Measurements from ENCODE around the gene OR5L2.
"Not testable (repeated sequence)": the region's sequence is repeated elsewhere in the genome, so short reads cannot be mapped to it uniquely, and the experiment has no call there.

The OR5L2 gene

GRCh38 chr11:55826919-55827318, at the start of gene OR5L2:
OR5L2 (plus strand) TSS chr11:55827219; CDS start chr11:55827219, 0 bp downstream.
- no peak for DNase-seq

GRCh38 chr11:55791606-55792005, 35.4 kb upstream of the OR5L2 start:
- DNase-seq, result no peak

- no peak for DNase-seq
Observed at GRCh38 chr11:55793321-55793720, 33.7 kb upstream of the OR5L2 start.

DNA sequence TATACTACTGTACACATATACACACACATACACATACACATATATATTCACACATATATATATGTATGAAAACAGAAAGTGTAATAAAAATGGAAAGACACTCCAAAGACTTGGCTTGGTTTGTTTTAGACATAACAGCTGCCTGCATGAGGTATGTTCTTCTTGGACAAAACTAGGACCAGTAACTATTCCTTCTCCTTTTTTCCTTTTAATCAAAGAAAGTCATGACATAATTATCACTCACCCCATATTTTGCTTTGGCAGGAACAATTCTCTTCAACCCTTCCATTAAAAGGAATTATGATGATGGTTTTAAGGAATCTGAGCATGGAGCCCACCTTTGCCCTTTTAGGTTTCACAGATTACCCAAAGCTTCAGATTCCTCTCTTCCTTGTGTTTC, 31.8 kb upstream of the OR5L2 start, which contains the start of gene OR5D14:
OR5D14 (plus strand) TSS at position 301 of the 400 bp plus-strand sequence; CDS start at position 301, 0 bp downstream.
- DNase-seq, result no peak

DNA sequence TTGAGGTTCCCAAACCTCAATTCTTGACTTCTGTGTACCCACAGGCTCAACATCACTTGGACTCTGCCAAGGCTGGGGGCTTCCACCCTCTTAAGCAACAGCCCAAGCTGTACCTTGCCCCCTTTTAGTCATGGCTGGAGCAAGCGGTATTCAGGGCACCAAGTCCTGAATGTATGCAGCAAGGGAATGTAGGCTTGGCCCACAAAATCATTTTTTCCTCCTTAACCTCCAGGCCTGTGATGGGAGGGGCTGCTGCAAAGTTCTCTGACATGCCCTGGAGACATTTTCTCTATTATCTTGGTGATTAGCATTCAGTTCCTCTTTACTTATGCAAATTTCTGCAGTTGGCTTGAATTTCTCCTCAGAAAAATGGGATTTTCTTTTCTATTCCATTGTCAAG, 20.8 kb upstream of the OR5L2 start:
- no peak for DNase-seq

DNA sequence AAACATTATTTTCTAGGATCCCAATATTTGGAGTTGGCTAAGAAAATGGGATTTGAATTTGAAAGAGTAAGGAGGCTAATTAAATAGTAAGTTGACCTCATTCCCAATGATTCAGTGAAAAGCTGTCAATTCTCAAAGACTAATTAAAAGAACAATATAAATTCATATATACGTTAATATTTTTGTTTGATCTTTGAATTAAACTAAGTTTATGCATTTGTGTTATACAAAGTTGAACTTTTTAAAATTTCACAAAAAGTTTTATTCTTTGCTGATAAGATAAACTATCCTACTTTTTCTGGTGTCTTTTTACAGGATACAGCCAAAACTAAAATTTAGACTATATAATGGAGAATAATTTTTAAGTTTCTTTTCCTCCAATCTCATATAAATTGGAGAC, 16.0 kb upstream of the OR5L2 start, which contains the start of gene OR5L1:
OR5L1 (plus strand) TSS at position 301 of the 400 bp plus-strand sequence. CDS start 100 bp downstream, outside the sequence.
- no peak for DNase-seq

DNA sequence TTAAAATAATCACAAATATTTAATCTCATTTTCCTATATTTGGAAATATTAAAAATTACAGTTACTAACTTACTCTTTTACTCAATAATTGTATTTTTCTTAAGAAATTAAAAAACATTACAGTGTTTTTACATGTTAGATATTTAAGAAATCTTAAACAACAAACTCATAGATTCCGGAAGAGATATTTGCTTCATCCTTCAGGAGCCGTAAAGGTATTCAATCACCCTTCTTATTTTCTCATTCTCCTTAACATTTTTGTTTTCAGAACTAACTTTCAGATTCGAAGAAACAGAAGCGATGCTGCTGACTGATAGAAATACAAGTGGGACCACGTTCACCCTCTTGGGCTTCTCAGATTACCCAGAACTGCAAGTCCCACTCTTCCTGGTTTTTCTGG, 7.7 kb upstream of the OR5L2 start, which contains the start of gene OR5D18:
OR5D18 (plus strand) TSS at position 301 of the 400 bp plus-strand sequence; CDS start at position 301, 0 bp downstream.
- DNase-seq, result no peak

DNA sequence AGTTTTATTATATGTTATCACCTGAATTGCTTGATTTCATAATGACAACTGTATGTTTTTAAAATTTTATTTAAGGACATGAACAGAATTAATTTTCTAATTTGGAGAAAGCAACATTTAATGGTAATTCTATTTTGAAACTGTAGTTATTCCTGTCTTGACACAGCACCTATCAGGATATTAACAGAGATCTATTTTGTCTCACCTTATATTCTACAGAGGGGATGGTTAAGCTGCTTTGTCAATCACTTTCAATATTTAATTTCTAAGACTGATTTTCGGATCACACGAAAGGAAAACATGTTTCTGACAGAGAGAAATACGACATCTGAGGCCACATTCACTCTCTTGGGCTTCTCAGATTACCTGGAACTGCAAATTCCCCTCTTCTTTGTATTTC, 11.4 kb downstream of the OR5L2 start, which contains the start of gene OR5D16:
OR5D16 (plus strand) TSS at position 301 of the 400 bp plus-strand sequence; CDS start at position 301, 0 bp downstream.
- DNase-seq, result no peak

- DNase-seq, result no peak
Observed at GRCh38 chr11:55847453-55847852, 20.4 kb downstream of the OR5L2 start.

GRCh38 chr11:55849037-55849436, 22.0 kb downstream of the OR5L2 start:
- no peak for DNase-seq

- no peak for DNase-seq
Observed at GRCh38 chr11:55852141-55852540, 25.1 kb downstream of the OR5L2 start.

DNA sequence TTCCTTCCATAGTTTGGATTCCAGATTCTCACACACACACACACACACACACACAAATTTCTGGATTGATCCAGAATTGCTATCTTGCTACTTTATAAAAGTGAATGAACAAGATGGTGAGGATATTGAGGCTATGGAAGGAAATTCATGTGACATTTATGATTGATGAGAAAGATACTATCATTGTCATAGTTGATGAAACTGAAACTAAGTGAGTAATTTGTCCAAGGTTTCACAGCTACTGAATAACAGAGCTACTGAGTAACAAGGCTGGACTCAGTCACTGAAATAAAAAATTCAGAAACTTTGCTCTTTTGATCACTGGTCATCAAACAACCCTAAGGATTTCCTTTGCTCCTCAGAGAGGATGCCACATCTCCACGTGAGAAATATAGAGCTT, 27.7 kb downstream of the OR5L2 start:
- DNase-seq, result no peak

GRCh38 chr11:55867354-55867753, 40.3 kb downstream of the OR5L2 start:
- DNase-seq, result not testable (repeated sequence)

DNA sequence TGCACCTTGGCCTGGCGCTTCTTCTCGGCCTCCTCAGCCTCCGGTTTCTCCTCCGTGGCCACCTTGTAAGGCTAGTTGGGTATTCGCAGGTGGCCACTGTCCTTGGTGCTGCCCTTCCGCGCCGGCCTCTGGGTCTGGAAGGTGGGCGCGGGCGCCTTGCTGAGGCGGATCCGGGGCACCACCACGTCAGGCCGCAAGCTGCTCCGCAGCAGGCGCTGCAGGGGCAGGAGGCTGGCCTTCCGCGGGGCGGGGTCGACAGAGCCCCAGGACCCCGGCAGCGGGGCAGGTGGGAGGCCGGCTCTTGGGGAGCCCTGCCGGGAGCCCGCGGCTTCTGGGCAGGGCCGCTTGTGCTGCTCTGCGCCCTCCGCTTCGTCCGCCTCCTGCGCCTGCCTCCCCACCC, 45.7 kb downstream of the OR5L2 start:
- not testable (repeated sequence) for DNase-seq

- DNase-seq, result not testable (repeated sequence)
Observed at GRCh38 chr11:55873146-55873545, 46.1 kb downstream of the OR5L2 start.

Data from fibroblast of skin of right biceps (primary cell).